Hematopoietic multipotent progenitor cell treated with erythropoietin and hydrocortisone succinate and interleukin-3 and kit ligand, for 15 days (in vitro differentiated cells): ENCODE measurements around the gene KCTD16.

Experiments
- DNase-seq: peaks from one replicate; pipeline ENCODE4 v3.0.0-alpha.2; 2015; ENCODE audit warnings: low spot score

The KCTD16 gene

DNA sequence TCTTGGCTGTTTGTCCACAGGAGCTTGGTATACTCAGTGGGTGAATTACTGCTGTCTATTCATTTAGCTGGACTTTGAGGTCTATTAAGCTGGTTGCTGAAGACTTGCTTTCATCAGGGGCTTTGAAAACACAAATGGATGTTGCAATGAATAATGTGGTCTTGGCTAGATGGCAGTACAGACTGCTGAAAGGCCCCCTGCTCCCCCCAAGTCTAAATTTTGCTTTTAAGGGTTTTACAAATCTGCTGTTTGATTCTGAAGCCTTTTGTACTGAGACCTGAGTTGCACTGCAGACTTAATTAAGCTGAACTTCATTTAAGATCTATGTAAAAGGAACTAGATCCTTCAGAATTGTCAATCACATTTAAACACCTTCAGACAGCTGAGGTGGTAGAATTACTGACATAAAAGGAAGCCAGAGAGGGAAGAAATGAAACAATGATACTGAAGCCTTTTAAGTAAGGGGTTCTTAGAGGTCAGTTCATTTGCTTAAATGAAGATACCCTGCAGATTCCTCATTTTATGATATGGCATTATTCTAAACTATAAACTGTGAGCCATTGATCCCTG, 37.3 kb downstream of the KCTD16 start:
- no peak for DNase-seq

DNA sequence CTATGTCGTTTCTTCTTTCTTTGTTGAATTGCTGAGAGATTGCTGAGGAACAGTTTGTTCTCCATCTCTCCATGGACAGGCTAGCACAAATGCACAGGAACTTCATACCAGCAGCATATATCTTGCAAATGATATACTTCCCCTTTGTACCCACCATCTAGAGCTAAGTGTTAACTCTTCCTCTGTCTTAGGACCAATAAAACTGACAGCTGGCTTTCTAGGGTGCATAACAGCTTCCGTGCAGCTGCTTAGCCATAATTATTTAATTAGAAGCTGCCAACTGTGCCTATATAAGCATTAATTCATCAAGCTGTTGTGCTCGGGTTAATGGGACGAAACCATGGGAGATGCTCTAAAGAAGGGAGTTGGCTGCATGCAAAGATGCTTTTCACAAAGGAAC, 38.7 kb downstream of the KCTD16 start:
- no peak for DNase-seq

DNA sequence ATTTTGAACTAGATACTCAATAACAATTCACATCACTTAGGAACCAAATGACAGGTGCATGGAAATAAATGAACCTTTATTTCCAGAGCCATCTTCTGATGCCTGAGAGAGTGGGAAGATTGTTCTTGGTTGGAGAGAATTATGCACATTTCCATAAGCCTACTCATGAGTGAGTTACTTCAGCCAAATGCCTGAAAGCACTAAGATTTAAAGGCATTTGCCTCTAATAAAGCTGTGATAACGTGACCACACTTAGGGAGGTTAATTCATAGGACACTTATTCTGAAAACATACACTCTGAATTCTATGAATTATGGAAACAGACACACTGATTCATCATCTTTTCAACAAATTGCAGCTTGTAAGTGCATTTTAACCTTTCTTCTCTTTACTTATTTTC, 40.0 kb downstream of the KCTD16 start:
- no peak for DNase-seq

DNA sequence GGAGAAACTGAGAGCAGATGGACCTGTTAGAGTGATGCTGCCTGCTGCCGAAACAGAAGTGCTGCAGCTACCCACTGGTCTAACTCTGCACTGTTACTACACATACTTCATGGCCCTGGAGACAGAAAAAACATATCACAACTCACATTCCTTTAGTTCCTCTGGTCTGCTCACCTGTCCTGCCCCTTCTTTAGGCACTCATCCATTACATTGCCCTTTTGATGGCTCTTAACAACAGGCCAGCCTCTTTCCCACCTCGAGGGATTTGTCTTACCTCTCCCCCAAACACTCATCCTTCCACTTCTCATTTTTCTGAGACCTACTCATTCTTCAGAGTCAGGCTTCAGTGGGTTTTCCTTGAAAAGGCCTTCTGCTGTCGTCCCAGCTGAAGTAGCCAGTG, 49.2 kb downstream of the KCTD16 start:
- no peak for DNase-seq

DNA sequence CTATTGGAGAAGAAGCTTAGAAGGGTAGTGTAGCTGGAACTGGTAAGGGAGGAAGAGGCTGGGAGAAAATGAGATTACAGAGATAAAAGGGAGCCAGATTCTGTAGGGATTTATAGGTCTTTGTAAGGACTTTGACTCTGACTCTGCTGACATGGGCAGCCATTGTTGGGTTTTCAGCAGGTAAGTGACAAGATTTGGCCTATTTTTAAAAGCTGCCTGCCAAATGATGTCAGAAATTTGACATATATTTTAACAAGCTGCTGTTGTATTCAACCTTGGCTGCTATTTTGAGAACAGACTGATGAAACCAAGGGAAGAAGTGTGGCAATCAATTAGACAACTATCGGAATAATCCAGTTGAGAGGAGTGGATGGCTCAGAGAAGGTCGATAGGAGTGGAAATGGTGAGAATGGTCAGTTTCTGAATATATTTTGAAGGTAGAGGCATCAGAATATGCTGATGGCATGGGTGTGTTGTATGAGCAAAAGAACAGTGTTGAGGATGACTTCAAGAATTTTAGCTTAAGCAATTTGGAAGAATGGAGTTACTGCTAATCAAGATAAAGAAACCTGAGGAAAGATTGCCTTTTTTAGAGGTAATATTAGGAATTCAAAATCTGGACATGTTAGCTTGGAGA, 56.8 kb downstream of the KCTD16 start:
- DNase-seq, result no peak

DNA sequence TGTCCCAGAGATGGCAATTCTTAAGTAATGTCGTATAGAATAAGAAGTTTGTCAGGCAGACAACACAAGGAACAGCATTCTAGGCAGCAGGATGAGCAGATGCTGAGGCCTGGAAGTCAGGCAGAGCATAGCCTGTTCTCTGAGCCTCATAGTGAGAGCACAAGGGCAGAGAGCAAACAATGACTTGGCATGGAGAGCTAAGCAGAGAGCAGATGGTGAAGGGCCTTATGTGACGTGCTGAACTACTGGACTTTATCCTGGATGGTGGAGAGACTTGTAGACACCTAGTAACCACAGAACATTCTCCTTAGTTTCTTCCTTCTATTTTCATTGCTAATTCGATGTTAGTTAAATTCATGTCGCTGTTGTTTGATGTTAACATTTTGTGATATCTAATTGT, 60.1 kb downstream of the KCTD16 start:
- DNase-seq, result no peak

DNA sequence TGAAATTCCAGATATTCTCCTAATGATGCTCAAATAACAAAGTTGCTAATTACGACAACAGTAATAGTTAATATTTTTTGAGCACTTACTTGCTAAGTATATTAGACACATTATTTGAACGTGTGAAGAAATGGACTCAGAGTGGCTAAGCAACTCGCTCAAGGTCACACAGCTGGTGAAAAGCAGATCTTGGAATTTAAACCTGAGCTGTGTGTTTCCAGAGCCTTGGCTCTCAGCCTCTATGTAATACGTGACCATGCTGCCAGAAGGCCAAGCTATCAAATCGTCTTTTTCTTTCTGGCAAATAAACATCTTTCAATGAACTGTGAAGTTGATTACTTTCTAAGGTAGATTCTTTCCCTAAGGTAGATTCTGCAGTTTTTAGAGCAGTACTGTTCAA, 61.6 kb downstream of the KCTD16 start:
- no peak for DNase-seq

DNA sequence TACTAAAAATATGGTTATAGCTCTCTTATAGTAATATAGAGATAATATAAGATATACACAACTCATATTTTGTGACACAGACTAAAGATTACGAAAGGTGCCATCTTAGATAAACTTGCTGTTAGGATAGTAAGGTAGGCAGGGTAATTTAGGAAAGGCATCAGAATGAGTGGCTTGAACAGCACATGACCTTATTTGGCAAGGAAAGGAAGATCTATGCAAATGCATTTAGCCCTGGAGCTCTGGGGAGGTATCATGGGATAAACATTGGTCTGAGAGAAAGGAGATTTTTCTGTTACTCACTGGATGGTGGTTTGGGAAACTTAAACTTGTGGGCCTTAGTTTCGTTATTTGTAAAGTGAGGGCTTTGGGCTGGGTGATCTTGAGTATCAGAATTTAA, 65.8 kb downstream of the KCTD16 start:
- DNase-seq, result no peak

DNA sequence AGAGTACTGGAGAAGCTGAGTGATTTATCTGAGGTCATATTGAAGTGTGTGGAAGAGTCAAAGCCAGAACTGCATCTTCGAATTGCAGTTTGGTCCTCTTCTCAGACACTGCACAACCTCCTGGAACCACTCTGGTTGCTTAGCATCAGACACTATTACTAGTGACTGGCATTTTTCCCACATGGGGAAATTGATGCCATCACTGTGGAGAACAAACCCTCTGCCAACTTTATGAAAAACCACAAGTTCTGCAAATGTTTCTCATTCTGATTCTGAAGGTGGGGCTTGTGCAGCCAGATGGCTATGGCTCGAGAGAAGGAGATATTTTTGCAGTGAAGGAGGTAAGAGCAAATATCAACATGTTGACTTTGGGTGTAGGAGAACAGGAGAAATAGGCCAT, 67.2 kb downstream of the KCTD16 start:
- DNase-seq, result no peak

DNA sequence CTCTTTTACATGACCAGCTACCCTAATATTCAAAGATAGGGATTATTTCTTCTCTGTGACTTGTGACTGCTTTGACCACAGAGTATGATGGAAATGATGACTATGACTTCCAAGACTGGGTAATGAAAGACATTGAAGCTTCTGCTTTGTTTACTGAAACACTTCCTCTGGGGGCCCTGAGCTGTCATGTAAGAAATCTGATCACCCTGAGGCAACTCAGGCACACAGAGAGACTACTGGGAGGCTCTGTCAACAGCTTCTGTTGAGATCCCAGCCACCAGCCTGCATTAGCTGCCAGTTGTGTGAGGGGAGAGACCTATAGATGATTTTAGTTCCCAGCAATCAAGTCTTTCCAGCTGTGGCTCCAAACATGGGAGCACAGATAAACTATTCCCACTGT, 76.5 kb downstream of the KCTD16 start:
- no peak for DNase-seq

DNA sequence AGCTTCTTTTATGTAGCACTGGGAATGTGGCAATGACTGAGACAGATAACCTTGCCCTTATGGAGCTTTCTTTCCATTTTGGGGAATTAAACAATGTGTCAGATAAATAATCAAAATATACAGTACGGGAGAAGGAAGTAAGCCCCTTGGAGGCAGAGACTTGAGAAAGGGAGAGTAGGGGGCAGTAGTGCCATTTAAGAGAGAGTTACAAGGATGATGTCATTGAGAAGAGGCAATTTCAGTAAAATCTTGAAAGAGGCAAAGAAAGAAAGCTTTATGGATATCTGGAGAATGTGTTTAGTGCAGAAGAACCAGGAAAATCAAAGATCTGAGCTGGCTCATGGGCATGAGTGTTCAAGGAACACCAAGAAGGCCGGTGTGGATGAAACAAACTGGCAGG, 77.3 kb downstream of the KCTD16 start:
- no peak for DNase-seq

DNA sequence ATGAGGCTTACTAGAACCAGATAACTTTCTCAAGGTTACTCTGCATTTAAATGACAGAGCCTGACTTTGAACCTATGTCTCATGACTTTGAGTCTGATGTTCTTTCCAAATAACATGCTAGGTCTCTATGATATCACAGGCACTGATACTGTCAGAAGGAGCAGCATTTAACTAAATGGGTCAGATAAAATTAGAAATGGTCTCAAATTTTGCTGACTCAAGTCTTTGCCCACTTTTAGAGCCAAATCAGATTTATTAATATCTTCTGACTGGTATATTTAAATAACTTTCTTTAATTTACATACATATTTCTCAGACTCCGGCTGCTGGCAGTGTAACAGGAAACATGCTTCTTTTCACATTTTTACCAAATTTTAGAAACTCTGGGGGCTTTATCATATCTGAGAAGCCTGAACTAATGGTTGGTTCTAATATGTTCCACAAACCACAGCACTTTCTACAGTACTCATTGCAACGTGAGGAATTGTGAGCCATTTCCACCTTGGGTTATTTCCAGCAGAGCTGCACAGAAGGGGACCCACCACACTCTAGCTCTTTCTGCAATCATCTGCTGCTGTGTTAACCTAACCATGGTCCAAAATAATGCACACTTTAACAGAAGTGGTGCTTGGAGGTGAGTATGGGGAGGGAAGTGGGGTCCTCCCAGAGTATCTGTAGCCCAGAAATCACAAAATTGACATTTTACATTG, 79.2 kb downstream of the KCTD16 start:
- DNase-seq, result no peak

DNA sequence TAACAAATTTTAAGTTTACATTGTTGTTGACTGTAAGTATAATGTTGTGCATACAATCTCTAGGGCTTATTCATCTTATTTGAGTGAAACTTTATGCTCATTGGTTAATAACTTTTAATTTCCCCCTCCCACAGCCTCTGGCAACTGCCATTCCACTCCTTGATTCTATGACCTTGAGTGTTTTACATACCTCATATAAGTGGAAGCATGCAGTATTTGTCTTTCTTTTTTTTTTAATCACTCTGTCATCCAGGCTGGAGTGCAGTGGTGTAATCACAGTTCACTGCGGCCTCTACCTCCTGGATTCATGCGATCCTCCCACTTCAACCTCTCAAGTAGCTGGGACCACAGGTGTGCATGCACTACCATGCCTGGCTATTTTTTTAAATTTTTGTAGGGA, 83.9 kb downstream of the KCTD16 start:
- no peak for DNase-seq

DNA sequence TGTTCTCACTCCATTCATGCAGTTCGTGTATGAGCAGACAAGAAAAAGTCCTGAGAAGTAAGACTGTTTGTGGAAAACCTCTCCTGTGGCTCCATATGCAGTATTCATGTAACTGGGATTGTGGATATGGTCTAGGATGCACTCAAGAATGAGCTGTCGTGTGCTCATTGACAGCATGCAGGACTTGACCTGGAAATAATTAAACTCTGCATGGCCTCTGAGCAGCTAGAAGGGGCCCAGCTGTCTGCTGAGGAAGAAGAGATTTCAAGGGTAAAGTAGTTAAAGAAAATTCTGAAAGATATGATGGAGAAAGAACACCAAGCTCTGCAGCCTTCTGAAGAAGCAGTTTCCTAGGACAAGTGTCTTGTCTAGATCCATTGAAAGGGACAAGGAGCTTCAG, 89.4 kb downstream of the KCTD16 start:
- no peak for DNase-seq

DNA sequence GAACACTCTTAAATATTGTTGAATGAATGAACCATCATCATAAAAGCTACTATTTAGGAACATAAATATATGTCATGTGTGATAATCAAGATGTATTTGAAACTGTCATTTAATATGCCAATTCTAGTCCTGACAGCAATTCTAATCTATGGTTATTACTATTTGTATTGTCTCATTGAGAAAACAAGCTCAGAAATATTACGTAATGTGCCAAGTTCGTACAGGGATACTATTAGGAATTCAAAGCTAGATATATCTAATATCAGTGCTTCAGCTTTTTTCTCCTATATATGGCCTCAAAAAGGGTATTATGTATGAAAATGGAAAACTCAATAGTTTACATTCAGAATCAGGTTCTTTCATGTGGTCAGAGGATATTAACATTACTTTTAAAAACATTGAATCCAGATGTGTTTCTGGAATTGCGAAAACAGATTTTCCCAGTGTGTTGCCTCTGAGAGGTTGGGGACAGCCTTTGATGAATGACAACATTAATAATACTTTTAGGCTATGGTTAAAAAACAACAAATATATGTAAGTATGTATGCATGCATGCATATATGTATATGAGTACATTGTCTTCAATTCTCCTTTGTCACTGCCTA, 95.1 kb downstream of the KCTD16 start:
- no peak for DNase-seq

DNA sequence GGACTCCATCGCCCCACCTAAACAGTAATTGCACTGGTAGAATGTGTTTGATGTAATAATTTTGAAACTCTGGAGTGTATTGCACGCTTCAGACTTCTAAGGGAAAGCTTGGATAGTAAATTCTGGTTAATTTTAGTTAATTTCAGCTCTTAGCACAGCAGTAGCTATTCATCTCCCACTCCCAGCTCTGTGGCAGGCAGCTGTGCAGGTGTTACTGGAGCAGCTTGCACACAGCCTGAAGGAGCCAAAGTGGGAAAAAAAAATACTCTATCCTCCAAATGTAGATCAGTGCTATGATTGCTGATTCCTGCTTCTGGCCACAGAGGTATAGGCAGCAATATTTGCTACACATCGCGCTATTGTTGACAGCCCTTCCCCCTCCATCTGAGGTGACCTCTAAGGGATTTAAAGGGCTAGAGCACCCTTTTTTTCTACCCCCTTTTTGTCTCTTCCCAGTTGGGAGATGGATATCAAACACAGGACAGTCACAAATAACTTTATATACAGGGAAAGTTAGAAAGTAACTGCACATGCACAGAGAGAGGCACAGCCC, 97.4 kb downstream of the KCTD16 start:
- no peak for DNase-seq

DNA sequence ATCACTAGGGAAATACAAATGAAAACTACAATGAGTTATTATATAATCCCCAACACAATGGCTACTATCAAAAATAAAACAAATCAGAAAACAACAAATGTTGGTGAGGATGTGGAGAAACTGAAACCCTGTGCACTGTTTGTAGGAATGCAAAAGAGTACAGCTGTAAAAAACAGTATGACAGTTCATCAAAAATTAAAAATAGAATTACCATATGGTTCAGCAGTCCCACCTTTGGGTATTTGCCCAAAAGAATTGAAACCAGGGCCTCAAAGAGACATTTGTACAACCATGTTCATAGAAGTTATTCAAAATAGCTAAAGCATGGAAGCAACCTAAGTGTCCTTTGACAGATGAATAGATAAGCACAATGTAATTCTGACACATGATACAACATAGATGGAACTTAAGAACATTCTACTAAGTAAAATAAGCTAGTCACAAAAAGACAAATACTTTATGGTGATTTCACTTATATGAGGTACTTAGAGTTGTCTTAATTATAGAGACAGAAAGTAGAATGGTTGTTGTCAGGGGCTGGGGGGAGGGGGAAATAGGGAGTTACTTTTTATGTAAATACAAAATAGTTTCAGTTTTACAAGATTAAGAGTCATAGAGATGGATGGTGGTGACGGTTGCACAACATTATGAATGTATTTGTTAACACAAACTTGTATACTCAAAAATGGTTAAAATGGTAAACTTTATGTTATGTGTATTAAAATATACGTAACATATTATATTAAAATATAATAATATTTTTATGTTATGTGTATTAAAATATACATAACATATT, 102.8 kb downstream of the KCTD16 start:
- no peak for DNase-seq

DNA sequence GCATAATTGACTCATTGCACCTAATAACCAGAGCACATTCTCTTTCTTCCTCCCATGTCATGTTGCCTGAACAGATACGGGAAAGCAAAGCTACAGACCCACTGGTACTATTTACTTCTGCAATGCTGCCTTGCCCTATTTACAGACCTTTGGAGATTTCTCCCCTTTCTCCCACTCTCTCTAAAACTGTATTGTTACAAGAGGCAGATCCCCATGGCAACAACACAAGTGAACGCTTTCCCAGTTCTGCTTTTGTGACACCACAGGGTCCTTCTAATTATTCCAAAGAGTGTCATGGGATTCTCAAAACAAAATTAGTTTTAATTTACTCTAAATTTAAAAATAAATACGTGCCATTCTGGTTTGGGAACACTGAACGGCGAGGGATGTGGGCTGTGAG, 104.7 kb downstream of the KCTD16 start:
- DNase-seq, result no peak

DNA sequence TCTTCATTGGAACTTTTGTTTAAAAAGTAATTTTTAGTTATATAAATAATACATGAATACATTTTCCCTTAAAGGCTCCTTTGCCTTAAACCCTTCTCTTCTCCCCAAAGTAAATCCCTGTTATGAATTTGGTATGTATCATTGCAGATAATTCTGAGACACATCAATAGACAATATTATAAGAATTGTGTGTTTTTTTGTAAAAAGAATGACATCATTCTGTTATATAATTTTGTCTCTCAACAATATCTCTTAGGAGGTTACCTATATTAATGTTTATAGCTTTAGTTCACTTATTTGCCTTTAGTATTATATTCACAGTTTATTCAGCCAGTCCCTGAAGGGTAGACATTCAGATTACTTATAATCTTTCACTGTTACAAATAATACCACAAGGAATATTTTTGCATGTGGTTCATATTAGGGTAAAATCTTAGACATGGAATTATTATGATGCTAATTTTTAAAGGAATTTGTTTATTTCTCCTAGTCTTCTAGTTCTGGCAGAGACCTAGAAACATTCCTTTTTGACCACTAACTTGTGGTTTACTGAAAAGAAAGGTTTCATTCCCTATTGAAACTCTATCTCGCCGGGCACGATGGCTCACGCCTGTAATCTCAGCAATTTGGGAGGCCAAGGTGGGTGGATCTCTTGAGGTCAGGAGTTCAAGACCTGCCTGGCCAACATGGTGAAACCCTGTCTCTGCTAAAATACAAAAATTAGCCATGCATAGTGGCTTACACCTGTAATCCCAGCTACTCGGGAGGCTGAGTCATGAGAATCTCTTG, 105.6 kb downstream of the KCTD16 start:
- DNase-seq, result no peak

DNA sequence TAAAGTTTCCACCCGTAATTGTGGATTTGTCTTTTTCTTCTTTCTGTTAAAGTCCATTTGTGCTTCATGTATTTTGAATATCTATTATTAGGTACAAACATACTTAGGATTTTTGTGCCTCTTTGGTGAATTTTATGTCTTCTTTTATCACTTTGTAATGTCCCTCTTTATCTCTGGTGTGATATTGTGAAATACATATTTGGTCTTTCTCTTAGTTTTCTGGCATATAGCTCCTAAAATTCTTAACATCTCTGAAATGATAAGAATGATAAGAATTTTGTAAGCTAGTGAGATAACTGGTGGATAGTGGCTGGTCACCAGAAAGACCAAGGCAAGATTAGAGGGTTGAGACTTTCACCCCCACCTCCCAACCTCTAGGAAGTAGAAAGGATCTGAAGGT, 111.1 kb downstream of the KCTD16 start:
- no peak for DNase-seq

DNA sequence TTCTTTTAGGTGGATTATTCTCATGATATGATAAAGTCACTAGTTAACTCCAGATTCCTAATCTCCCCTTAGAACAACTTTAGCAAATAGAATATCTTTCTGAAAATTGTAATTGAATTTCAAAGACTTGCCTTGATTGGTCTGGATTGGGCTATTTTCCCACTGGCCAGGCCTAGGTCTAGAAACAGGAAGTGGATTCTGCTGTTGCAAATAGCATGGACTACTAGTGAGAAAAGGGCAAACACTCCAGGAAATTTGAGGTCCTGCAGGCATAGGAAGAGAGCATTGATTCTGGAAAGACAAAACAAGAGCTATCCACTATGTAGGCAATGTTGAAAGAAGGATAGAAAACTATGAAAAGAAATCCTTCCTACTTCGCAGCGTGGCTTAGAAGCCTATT, 113.4 kb downstream of the KCTD16 start:
- no peak for DNase-seq
